Fibroblast of skin of left quadriceps (primary cell): ENCODE data around the gene RAB31.

Source experiments
- DNase-seq, 2 experiments: peaks; one replicate each; pipeline ENCODE4 v3.0.0-alpha.2; 2013; ENCODE audit warnings: low read depth in 2 of 2

RAB31 gene

GRCh38 chr18:9714266-9715087 lies 6.4 kb downstream of the RAB31 start:
- no peak for DNase-seq

DNA sequence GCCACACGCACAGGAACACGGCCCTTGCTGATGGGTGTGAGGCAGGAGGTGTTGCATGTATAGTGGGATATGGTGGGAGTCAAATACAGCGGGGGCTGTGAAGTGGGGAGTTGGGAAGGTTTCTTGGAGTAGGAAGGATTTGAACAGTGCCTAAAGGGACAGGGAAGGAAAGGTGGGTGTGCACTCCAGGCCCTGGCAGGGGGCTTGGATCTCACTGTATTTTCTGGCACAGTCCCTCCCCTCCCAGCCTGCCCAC lies 6.9 kb downstream of the RAB31 start:
- DNase-seq = no peak

DNA sequence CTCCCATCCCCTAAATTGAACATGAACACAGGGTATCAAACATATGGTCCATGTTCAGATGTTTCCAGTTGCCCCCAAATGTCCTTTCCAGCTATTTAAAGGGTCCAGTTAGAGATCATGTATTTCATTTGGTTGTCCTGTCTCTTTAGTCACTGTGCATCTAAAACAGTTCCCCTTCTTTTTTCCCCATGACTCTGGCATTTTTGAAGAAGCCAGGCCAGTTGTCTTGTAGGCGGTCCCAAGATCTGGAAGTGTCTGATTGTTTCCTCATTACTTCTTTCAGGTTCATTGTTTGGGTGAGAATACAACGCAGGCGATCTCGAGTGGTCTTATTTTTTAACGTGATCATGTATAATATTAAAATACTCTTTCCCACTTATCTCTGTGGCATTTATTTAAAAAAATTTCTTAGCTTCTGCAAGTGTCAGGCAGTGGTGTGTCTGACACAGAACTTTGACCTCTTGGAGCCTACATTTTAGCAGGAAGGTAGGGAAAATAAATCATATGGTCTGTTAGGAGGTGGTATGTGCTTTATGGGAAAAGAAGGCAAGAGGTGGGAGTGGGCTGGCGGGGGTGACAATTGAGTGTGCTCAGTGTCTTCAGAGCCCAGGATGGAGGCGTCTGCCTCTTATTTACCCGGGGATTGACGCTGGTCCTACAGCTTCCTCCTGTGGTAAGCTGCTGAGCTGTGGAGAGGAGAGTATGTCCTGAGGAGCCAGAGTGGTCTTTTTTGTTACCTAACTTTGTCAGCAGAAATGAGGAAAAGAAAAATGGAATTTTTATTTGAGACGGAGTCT lies 8.1 kb downstream of the RAB31 start:
- DNase-seq = no peak

DNA sequence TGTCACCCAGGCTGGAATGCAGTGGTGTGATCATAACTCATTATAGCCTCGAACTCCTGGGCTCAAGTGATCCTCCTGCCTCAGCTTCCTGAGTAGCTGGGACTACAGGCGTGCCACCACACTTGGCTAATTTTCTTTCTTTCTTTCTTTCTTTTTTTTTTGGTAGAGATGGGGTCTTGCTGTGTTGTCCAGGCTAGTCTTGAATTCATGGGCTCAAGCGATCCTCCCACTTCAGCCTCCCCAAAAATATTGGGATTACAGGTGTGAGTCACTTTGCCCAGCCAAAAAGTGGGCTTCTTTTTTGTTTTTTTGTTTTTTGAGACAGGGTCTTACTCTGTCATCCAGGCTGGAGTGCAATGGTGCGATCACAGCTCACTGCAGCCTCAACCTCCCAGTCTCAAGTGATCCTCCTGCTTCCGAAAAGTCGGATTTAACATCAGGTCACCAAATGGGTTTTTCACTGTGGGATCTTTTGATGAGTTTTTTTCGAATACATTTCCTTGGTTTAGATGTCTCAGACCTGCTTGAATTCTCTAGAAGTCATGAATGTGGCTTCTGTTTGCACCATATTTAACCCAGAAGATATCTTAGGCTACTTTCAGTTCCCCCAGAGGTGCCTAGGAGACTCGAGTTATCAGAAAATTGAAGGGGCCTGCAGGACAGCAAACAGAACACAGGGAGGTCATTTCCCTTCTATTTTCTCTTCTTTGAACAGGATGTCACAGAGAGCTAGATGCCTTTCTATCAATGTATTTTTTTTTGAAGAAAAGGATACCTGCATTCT lies 8.9 kb downstream of the RAB31 start:
- no peak for DNase-seq

DNA sequence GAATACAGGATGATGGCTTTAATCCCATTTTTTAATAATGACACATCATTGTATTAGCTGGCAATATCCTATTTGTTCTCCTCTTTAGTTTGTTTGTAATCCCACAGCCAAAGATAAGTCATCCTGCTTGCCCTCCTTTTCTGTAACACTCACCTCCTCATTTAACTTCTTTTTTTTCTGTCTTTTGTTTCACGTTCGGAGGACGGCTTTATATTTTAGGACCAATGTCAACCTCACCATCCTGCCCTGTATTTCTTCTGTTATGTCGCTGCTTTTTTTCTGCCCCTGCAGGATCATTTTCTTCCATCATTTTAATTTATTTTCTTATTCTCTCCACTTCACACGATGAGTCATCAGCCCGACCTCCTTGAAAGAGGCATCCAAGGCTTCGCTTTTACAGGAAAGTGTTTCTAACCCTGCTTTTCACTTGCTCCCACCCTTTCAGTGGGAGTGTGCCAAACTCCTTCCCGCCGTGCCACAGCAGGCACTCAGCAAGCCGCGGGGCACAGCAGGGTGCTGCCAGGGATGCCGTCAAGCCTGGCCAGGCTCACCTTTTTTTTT lies 11.4 kb downstream of the RAB31 start:
- peak; percentile 56 to 64 for DNase-seq

DNA sequence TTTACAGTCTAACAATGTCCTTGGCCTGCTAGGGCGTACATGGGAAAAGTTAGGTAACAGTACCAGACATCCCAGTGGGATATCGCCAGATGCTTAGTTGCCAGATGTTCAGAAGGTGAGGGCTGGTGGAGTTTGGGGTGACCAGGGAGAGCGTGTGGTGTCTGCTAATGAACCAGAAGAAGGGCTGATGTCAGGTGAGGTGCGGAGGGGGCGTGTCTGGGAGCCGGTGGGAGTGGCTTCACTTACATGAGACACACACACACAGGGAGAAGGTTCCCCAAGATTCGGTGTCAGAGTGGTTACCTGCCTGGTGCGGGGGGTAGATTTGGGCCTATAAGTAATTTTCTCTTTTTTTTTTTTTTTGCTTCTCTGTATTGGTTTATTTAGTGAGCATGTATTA lies 12.2 kb downstream of the RAB31 start:
- no peak for DNase-seq

DNA sequence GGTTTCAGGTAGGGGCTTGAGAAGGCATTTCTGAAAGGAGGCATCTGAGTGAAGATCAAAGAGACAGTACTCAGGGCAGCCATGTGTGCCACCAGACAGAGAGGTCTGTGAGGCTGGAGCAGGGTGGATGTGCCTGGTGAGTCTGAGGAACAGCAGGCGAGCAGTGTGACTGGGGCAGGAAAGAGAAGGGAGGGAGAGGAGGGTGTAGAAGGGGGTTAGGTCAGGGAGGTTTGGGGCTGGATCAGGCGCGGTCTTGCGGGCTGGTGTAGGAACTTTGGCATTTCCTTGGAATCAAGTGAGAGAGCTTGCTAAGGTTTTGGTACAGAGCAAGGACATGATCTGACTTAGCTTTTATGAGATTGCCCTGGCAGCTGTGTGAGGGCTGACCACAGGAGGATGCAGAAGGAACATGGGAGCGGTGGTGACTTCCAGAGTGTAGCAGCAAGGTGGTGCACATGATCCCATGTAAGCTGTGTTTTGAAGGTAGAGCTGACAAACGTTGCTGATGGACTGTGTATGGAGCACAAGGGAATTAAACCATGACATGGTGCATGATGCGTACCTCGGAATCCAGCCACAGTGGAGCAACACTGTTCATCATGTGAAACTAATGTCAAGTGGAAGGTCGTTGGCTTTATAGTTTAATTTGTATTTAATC lies 13.9 kb downstream of the RAB31 start:
- no peak for DNase-seq

- no peak for DNase-seq
These were observed 14.6 kb downstream of the RAB31 start for GRCh38 chr18:9722691-9723090.

GRCh38 chr18:9724797-9725585 lies 16.9 kb downstream of the RAB31 start:
- DNase-seq = no peak

GRCh38 chr18:9726175-9726574 lies 18.1 kb downstream of the RAB31 start:
- DNase-seq = no peak

- DNase-seq = no peak
These were observed 18.8 kb downstream of the RAB31 start for GRCh38 chr18:9726936-9727335.

GRCh38 chr18:9730786-9731185 lies 22.7 kb downstream of the RAB31 start:
- no peak for DNase-seq

DNA sequence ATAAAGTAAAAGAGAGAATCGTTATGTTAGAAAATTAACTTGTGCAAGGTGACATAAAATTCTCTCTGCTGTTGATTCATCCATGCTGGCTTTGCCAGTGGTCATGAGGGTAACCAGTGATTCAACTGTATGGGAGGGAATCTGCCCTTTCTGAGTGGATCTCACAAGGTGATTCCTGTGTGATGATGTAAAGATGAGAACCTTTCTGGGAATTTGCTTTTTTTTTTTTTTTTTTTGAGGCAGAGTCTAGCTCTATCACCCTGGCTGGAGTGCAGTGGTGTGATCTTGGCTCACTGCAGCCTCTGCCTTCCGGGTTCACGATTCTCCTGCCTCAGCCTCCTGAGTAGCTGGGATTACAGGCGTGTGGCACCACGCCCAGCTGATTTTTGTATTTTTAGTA lies 23.3 kb downstream of the RAB31 start:
- DNase-seq = no peak

GRCh38 chr18:9732031-9732430 lies 23.9 kb downstream of the RAB31 start:
- DNase-seq = no peak

DNA sequence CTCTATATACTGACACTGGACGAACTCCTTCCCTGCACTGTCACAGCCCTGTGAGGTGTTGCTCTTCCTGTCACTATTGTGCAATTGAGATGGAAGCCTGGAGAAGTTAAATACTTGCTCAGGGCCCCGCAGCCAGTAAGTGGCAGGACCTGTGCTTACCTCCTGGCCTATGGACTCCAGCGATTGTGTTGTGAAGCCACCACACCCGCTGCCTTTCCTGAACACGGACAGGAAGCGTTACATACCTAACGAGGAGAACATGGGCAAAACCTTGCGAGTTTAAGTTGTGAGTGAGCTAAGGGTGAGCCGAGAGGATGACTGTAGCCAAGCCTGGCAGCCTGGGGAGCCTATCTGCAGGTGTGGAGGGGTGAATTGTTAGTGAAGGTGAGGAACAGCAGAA lies 26.1 kb downstream of the RAB31 start:
- DNase-seq = no peak

DNA sequence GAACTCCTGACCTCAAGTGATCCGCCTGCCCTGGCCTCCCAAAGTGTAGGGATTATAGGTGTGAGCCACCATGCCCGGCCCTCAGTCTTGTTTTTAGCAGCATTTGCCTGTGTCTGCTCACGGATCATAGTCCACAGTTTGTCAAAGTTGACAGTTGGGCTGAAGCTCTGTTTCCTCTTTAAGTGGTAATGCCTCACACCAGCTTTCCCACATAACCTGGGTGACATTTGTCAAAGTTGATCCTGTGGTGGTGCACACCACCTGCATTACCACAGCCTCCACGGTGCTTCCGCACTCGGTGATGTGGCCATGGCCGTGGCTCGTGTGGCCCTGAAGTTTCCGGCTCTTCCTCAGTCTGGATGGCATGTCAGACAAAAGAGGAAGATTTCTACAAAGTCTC lies 27.1 kb downstream of the RAB31 start:
- DNase-seq = no peak

DNA sequence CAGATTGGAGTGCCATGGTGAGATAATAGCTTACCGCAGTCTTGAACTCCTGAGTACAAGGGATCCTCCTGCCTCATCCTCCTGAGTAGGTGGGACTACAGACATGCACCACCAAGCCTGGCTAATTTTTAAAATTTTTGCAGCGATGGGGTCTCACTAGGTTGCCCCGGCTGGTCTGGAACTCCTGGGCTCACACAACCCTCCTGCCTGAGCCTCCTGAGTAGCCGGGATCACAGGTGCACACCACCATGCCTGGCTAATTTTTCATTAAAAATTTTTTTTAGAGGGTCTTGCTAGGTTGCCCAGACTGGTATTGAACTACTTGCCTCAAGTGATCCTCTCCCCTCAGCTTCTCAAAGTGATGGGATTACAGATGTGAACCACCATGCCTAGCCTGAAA lies 27.8 kb downstream of the RAB31 start:
- no peak for DNase-seq

DNA sequence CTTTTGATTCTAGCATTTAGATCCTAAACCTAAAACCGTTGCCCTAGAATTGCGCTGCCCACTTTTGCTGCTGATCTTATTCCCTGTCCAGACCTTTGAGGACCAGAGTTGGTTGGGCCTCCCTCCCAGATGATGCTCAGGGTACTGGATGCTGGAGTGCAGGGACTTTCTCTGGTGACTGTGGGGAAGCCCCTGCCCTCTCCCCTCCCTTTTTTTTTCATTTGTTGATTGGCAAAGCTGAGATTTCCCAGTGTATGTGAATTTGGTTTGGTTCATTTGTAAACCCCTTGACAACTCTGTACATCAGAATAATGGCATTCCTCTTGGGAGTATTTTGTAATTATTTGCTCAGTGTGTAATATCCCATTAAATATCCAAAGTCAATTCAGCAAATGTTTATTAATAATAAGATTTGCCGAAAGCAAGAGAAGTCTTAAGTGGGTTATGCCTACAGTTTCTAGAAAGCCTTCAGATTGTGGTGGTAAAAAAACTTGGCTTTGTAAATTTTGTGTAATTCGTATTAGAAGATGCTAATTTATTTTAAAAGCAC lies 28.3 kb downstream of the RAB31 start:
- DNase-seq = no peak

GRCh38 chr18:9737006-9737405 lies 28.9 kb downstream of the RAB31 start:
- DNase-seq = no peak

DNA sequence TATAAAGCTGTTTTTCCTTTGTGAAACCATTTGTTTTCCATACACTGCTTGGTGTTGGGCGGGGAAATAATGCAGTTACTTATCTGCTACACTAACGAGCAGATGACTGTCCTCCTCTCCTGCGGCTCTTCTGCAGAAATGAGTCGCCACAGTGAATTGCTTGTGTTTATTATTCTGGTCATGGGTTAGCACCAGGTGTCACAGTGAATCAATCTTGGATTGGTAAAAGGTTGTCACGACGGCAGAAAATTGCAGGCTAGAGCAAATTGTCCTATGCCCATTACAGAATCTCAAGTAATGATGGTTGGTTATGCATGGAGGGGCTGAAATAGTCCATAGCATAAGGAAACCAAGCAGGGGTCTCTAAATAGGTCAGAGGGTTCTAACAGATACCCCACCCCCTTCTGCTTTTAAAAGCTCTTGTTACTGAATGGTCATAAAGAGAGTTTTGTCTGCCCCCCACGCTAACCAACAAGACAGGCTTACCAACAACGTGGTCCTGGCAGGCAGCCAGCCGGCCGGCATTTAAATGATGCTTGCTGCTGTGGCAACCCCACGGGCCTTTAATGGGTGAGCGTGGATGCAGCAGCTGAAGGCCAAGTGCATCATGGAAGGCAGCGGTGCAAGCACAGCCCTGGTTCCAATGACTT lies 29.5 kb downstream of the RAB31 start:
- DNase-seq = no peak
